ENCODE measurements around the gene TLX3.

DNA sequence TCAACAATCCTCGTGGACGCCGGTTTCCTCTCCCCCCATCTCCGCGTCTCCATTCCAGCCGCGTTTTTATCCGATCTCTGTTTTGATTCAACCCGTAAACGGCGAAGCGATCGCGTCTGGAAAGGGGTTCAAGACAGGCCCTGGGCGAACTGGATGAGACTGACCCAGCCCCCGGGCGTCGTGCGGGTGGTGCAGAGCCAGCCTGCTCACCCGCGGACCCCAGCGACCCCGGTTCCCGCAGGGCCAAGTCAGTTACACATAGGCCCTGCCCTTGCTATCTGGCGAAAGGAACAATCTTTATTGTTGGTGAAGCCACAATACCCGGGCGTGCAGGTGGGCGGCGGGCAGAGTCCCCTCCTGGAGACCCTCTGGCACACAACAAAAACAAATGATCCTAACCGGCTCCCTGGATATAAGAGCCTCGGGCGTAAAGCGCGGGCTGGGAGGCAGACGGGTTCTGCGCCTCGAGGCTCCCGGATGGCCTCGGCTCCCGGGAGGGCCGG, 1.8 kb downstream of the TLX3 start:
- TF ChIP-seq CSDC2 (CRISPR knock-in tag; IDR thresholded peaks at IDR 0.05) = no peak
- TF ChIP-seq, protein P1, sequence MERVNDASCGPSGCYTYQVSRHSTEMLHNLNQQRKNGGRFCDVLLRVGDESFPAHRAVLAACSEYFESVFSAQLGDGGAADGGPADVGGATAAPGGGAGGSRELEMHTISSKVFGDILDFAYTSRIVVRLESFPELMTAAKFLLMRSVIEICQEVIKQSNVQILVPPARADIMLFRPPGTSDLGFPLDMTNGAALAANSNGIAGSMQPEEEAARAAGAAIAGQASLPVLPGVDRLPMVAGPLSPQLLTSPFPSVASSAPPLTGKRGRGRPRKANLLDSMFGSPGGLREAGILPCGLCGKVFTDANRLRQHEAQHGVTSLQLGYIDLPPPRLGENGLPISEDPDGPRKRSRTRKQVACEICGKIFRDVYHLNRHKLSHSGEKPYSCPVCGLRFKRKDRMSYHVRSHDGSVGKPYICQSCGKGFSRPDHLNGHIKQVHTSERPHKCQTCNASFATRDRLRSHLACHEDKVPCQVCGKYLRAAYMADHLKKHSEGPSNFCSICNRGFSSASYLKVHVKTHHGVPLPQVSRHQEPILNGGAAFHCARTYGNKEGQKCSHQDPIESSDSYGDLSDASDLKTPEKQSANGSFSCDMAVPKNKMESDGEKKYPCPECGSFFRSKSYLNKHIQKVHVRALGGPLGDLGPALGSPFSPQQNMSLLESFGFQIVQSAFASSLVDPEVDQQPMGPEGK (CRISPR knock-in tag; IDR thresholded peaks at IDR 0.05; ENCODE audit: borderline replicate concordance) = no peak
- TF ChIP-seq ZFP3 (CRISPR knock-in tag; IDR thresholded peaks at IDR 0.05) = no peak
- TF ChIP-seq, protein P2, sequence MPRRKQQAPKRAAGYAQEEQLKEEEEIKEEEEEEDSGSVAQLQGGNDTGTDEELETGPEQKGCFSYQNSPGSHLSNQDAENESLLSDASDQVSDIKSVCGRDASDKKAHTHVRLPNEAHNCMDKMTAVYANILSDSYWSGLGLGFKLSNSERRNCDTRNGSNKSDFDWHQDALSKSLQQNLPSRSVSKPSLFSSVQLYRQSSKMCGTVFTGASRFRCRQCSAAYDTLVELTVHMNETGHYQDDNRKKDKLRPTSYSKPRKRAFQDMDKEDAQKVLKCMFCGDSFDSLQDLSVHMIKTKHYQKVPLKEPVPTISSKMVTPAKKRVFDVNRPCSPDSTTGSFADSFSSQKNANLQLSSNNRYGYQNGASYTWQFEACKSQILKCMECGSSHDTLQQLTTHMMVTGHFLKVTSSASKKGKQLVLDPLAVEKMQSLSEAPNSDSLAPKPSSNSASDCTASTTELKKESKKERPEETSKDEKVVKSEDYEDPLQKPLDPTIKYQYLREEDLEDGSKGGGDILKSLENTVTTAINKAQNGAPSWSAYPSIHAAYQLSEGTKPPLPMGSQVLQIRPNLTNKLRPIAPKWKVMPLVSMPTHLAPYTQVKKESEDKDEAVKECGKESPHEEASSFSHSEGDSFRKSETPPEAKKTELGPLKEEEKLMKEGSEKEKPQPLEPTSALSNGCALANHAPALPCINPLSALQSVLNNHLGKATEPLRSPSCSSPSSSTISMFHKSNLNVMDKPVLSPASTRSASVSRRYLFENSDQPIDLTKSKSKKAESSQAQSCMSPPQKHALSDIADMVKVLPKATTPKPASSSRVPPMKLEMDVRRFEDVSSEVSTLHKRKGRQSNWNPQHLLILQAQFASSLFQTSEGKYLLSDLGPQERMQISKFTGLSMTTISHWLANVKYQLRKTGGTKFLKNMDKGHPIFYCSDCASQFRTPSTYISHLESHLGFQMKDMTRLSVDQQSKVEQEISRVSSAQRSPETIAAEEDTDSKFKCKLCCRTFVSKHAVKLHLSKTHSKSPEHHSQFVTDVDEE (CRISPR knock-in tag; IDR thresholded peaks at IDR 0.05) = no peak
- no peak for TF ChIP-seq ARNTL (CRISPR knock-in tag; IDR thresholded peaks at IDR 0.05; ENCODE audit: borderline replicate concordance, low read depth)
- TF ChIP-seq TCF4 (CRISPR knock-in tag; IDR thresholded peaks at IDR 0.05; ENCODE audit: borderline replicate concordance) = no peak
